GM04503 (cell line): ENCODE data around the gene ABCD3.
"Not testable (repeated sequence)": the region's sequence is repeated elsewhere in the genome, so short reads cannot be mapped to it uniquely, and the experiment has no call there.

Source experiments
- DNase-seq: peaks from one replicate; pipeline ENCODE4 v3.0.0-alpha.2; 2012; ENCODE audit warnings: low read depth

Gene ABCD3

DNA sequence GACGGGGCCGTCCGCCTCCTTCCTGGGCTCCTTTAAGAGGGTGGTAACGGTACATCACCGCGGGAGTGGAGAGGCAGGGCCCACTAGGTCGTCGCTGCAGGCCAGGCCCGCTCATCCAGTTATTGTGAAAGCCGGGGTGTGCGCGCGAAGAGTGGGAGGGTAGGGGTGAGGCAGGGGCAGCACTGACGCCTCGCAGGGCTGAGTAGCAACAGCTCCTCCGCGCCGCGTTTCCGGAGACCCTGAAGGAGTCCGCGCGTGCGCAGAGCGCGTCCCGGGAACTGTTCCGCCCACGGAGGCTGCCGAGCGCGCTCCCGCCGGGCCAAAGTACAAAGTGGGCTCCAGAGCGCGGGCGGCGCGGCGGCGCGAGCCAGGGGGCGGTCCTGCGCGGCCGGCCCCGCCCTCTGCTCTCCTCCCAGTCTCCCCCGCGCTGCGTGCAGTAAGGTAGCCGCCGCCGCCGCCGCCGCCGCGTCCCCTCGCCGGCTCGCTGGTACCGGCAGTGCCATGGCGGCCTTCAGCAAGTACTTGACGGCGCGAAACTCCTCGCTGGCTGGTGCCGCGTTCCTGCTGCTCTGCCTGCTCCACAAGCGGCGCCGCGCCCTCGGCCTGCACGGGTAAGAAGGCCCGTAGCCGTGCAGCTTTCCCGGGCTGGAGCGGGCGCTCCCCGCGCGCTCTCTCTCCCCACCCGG, at the start of gene ABCD3:
ABCD3 (plus strand) TSS at position 412 of the 686 bp plus-strand sequence; CDS start at position 502, 90 bp downstream.
- DNase-seq: peak; percentile 77

DNA sequence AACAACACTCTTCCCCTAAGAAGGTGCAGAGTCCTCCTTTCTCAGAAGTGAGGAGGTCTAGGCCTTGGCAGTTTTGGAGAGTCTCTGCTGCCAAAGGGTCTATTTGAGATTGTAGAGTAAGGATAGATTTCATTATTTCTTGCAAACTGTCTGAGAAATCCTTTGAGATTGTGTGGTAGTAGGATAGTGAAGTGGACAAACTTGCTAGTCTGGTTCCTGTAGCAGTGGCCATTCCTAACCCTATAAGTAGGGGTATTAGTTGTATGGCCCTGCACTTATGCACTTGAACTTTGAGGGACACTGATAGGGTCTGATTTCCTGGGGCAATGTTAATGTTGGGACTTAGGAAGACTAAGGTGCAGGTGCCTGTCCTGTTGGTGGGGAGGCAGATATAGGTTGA, 45.4 kb upstream of the ABCD3 start:
- DNase-seq: not testable (repeated sequence)

DNA sequence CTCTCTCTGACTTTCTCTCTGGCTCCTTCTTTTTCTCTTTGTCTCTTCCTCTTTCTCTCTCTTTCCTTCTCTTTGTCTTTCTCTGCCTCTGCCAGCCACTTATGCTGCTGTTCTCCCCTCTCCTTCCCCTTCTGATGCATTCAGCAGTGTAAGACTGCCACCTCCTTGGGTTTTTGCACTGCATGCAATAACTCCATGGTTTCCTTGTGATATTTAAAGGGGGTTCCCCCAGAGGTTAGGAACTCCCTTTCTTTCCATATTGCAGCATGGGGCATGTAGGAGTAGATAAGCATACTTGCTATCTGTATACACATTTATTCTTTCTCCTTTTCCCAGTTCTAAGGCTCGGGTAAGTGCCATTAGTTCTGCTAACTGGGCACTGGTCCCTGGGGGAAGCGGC, 44.9 kb upstream of the ABCD3 start:
- DNase-seq: not testable (repeated sequence)

- DNase-seq: not testable (repeated sequence)
These were observed 42.5 kb upstream of the ABCD3 start for GRCh38 chr1:94375666-94376065.

- DNase-seq: not testable (repeated sequence)
These were observed 39.7 kb upstream of the ABCD3 start for GRCh38 chr1:94378493-94378892.

- no peak for DNase-seq
These were observed 38.6 kb upstream of the ABCD3 start for GRCh38 chr1:94379615-94380014.

GRCh38 chr1:94382201-94382600, 36.0 kb upstream of the ABCD3 start:
- no peak for DNase-seq

DNA sequence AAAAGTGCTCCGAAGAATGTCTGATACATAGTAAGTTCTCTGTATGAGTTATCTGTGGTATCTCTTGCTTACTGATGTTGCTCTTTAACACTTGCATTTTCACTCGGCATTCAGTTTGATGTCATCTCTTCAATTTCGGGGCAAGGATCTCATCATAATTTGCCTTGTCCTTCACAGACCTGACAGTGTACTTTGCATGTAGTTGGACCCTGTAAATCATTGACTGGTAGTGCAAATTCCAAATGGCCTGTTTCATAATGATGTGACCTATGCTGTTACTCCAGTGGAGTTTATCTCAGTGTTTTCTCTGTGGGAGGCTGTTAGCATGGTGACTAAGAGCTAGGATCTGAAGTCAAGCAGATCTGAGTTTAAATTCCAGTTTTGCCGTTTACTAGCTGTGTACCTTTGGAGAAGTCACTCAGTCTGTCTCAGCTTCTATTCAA, 34.2 kb upstream of the ABCD3 start:
- no peak for DNase-seq

DNA sequence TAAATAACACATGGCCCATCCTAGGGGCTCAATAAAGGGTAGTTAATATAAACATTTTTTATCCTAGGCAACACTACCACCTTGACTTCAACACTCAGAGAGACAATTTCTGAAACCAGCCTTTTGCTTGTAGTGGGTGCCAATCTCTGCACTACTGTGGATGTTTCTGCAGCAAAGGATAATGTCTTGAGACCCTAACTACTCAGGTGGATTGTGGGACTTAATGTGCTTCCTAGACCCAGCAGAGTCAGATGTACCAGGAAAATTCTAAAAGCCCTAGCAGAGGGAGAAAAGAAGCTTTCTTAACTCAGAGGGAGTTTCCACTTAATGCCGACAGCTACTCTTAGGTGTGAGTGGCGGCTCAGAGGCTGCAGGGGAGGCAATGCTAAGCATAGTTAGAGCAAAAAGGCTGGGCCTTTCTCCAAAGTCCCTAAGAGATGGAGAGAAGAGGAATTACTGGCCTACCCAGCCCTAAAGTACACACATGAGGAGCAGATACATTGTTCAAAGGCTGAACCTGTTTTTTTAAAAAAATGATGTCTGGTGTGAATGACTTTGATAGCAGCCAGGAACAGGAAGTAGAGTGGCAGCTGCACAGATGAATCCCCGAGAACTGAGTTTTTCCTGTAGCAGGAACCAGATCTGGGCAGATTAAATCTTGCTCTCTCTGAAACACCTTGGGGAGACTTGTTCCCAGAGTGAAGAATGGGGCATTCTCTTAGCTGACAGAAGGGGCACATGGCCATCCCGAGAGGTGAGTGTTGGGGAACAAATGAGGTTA, 33.5 kb upstream of the ABCD3 start:
- no peak for DNase-seq

GRCh38 chr1:94385308-94385929, 32.8 kb upstream of the ABCD3 start:
- no peak for DNase-seq

DNA sequence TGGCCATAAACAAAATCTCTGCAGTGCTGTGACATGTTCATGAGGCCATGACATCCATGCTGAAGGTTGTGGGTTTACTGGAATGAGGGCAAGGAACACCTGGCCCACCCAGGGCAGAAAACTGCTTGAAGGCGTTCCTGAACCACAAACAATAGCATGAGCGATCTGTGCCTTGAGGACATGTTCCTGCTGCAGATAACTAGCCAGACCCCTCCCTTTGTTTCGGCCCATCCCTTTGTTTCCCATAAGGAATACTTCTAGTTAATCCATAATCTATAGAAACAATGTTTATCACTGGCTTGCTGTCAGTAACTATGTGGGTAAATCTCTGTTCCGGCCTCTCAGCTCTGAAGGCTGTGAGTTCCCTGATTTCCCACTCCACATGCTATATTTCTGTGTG, 28.9 kb upstream of the ABCD3 start:
- no peak for DNase-seq

GRCh38 chr1:94394247-94394646, 23.9 kb upstream of the ABCD3 start:
- no peak for DNase-seq

GRCh38 chr1:94395231-94395630, 23.0 kb upstream of the ABCD3 start:
- DNase-seq: no peak

DNA sequence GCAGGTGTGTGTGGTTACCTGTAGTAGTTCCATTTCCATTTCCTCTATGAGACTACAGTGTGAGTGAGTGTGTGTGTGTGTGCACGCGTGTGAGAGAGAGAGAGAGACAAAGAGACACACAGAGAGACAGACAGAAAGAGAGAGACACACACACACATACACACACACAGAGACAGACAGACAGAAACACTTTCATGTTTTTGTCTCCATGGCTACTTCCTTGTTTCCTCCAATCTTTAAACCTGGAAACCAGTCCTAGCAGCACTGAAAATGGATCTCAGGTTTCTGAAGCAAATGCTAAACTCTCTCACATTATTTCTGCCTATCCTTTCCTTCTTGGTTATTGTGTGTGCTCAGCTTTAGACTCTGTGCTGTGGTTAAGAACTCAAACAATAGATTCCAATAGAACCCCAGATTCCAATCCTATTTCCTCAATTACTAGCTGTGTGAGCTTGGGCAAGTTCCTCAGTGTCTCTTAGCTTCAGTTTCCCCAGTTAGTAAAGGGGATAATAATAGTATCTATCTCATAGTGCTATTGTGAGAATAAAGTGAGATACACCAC, 22.4 kb upstream of the ABCD3 start:
- DNase-seq: no peak

DNA sequence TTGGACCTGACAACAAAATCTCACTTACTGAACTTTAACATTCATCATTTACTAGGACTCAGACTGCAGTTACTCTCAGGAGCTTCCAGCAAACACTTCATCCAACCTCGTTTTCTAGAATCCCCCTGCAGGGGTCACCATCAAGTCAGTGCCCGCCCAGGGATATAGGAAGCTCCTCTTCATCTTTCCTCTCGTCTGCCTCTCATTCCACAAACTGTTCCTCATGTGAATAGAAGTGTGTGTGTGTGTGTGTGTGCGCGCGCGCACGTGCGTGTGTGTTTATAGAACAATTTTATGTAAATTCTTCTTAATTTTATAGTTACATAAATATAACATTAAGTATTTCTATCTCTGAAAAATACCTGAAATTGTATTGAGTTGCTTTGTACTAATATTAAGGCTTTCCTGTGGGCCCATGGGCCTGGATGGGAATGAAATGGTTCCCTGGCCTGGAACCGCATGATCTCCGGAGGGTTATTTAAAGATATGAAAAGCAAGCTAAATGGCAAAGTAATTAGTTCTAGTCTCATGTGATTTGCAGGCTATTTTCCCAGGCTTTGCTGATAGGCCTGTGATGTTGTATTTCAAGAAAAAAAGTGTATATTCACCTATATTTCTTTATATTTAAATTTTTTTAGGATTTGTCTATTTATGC, 21.7 kb upstream of the ABCD3 start:
- DNase-seq: no peak

GRCh38 chr1:94398356-94398755, 19.8 kb upstream of the ABCD3 start:
- DNase-seq: no peak

DNA sequence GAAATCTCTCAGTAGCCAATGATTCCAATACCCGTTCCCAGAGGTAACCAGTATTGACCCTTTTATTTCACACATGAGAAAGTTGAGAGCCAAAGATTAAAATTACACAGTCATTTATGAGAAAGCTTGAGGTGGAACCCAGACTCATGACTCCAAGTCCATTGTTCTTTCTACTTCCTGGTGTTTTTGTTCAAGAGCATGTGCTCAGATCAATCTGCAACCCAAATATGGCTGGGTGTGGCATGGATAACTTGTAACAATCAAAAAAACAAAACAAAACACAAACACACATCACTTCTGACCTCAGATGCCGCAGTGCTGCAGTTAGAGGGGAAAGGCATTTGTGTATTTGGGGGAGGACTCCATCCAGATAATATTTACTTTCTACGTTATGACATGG, 18.7 kb upstream of the ABCD3 start:
- no peak for DNase-seq

- no peak for DNase-seq
These were observed 17.0 kb upstream of the ABCD3 start for GRCh38 chr1:94401206-94401605.

- DNase-seq: no peak
These were observed 11.7 kb upstream of the ABCD3 start for GRCh38 chr1:94406446-94406845.

DNA sequence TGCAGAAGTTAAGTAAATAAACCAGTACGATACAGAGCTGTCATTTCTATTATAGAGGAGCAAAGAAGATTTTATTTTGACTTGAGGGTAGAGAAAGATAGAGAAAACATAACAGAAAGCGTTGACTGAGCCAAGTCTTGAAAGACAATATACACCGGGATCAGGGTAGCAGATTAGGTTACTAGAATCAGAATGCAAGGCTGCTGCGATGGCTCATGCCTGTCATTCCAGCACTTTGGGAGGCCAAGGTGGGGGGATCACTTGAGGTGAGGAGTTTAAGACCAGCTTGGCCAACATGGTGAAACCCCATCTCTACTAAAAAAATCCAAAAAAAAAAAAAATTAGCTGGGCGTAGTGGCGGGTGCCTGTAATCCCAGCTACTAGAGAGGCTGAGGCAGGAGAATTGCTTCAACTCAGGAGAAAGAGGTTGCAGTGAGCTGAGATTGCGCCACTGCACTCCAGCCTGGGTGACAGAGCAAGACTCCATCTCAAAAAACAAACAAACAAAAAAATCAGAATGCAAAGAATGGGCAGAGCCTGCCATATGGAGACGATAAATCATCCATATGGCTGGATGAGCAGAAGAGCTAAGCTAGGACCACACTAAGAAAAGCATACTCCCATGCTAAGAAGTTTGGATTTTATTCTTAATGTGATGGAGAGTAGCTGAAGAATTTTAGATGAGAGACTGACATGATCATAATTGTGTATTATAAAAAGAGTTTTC, 9.9 kb upstream of the ABCD3 start:
- DNase-seq: no peak

DNA sequence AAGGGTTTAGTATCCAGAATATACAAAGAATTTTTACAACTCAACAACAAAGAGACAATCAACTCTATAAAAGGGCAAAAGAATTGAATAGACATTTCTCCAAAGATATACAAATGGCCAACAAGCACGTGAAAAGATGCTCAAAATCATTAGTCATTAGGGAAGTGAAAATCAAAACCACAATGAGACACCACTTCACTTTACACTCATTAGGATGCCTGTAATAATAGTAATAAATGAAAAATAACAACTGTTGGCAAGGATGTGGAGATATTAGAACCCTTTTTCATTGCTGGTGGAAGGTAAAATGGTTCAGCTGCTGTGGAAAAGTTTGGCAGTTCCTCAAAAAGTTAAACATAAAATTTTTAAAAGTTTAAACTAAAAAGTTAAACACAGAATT, 7.0 kb upstream of the ABCD3 start:
- no peak for DNase-seq

DNA sequence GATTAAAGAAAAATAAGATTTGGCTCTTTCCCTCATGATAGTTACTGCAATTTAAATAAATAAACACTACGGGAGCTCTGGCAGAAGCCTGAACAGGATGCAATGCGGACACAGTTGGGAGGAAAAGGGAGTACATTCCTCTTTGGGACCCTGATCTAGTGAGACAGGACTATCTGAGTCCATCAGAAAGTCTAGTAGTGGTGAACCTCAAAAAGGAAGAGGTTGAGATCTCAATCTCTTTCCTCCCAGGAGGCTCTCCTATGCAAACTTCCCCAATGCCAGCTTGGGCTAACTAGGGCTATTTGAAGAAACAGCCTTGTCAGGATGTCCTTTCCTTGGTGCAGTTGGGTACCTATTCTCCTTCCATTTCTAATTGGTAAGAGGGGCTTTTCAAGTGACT, 4.9 kb upstream of the ABCD3 start:
- DNase-seq: no peak
